H1 (cell line): ENCODE results near the gene RYR3. TPM values are rescaled to one million over a fixed set of nuclear protein-coding genes. Genes with fewer than 3 reads are reported as not detected.

Experiments used
- CTCF ChIA-PET: fragments of 300-600 bp; sonication (Branson Sonifier 250); formaldehyde crosslinking; loops from one replicate; lab custom pipeline; 2021; ENCODE audit not compliant: partially characterized antibody; lab: Charles Lee
- POLR2A ChIA-PET: fragments of 300-600 bp; sonication (Branson Sonifier 250); formaldehyde crosslinking; loops from one replicate; lab custom pipeline; 2021; ENCODE audit warnings: inconsistent platforms; ENCODE audit not compliant: partially characterized antibody; lab: Charles Lee
- DNase-seq, 2 experiments: peaks; one replicate each; pipeline versions ENCODE4 v3.0.0 to v3.0.0-alpha.2; 2010 to 2022; ENCODE audit warnings: low spot score in 2 of 2, low read depth in 1 of 2, mixed read lengths in 1 of 2
- FAIRE-seq: peaks from 2 replicates; lab custom pipeline; 2011; peaks lifted over from hg19 to GRCh38; lab: Jason Lieb, UNC
- H2AFZ ChIP-seq: 2 replicates; pipeline ENCODE4 v1.8.1; 2012; ENCODE audit warnings: low read length, inconsistent platforms
- H2AK5ac ChIP-seq: 2 replicates; pipeline ENCODE4 v1.6.1; 2013; ENCODE audit warnings: low read depth, low read length
- H2BK120ac ChIP-seq: replicated peaks from 2 replicates; pipeline ENCODE3; 2013; ENCODE audit warnings: low read depth, low read length, inconsistent platforms
- H2BK12ac ChIP-seq: 2 replicates; pipeline ENCODE4 v1.6.1; 2013; ENCODE audit warnings: low read depth, low read length
- H2BK15ac ChIP-seq: 2 replicates; pipeline ENCODE4 v1.6.1; 2013; ENCODE audit warnings: low read length
- H2BK20ac ChIP-seq: 2 replicates; pipeline ENCODE4 v1.6.1; 2013; ENCODE audit warnings: low read length
- H2BK5ac ChIP-seq: 2 replicates; pipeline ENCODE4 v1.6.1; 2013; ENCODE audit warnings: low read depth, low read length
- H3K14ac ChIP-seq: 2 replicates; pipeline ENCODE4 v1.6.1; 2013; ENCODE audit warnings: inconsistent platforms; ENCODE audit not compliant: insufficient read length
- H3K18ac ChIP-seq: 2 replicates; pipeline ENCODE4 v1.6.1; 2013; ENCODE audit warnings: low read length; ENCODE audit errors: extremely low read depth
- H3K23ac ChIP-seq: 2 replicates; pipeline ENCODE4 v1.6.1; 2013; ENCODE audit warnings: inconsistent platforms; ENCODE audit not compliant: insufficient read length
- H3K23me2 ChIP-seq: 2 replicates; pipeline ENCODE4 v1.6.1; 2013; ENCODE audit warnings: low read depth, low read length
- H3K27ac ChIP-seq: 2 replicates; pipeline ENCODE4 v1.6.1; 2011; ENCODE audit warnings: low read depth, low read length, inconsistent platforms
- H3K27me3 ChIP-seq, 4 experiments: replicated peaks in 1 of 4; 1 replicate in 1 of 4; 2 replicates in 3 of 4; pipeline versions ENCODE4 v1.6.1 to v1.8.1; 2011 to 2013; ENCODE audit warnings: low read length in 3 of 4, mild to moderate bottlenecking in 3 of 4, inconsistent platforms in 2 of 4, mixed read lengths in 2 of 4, moderate library complexity in 1 of 4; ENCODE audit not compliant: control insufficient read depth in 3 of 4, insufficient read depth in 3 of 4; ENCODE audit errors: extremely low read depth in 1 of 4
- H3K36me3 ChIP-seq, 4 experiments: 2 replicates each; pipeline versions ENCODE4 v1.6.1 to v1.8.1; 2011 to 2013; ENCODE audit warnings: mild to moderate bottlenecking in 4 of 4, low read length in 3 of 4, moderate library complexity in 2 of 4, control low read depth in 1 of 4, inconsistent platforms in 1 of 4; ENCODE audit not compliant: insufficient read depth in 4 of 4, control insufficient read depth in 2 of 4
- H3K4ac ChIP-seq: replicated peaks from 2 replicates; pipeline ENCODE3; 2013; ENCODE audit warnings: low read length, low read depth, mixed read lengths, inconsistent platforms; ENCODE audit not compliant: insufficient read length
- H3K4me1 ChIP-seq, 4 experiments: replicated peaks in 1 of 4; 1 replicate in 1 of 4; 2 replicates in 3 of 4; pipeline versions ENCODE4 v1.6.1 to v1.8.1; 2011 to 2013; ENCODE audit warnings: low read length in 3 of 4, inconsistent platforms in 2 of 4, mixed read lengths in 1 of 4; ENCODE audit not compliant: insufficient read depth in 4 of 4, control insufficient read depth in 3 of 4
- H3K4me2 ChIP-seq, 2 experiments: 2 replicates each; pipeline versions ENCODE4 v1.6.1 to v1.8.1; 2011 to 2013; ENCODE audit warnings: low read depth in 2 of 2, low read length in 2 of 2, control low read depth in 1 of 2, inconsistent platforms in 1 of 2, mild to moderate bottlenecking in 1 of 2; ENCODE audit not compliant: insufficient read depth in 1 of 2
- H3K4me3 ChIP-seq, 4 experiments: fragments of 200-600, 300-600 bp in 1 of 4; sonication (generic), shearing (Covaris generic), sonication (Bioruptor Twin) in 1 of 4; 2 replicates each; pipeline versions ENCODE4 v1.5.1 to v1.8.1; 2011 to 2016; ENCODE audit warnings: low read length in 4 of 4, low read depth in 3 of 4, control low read depth in 2 of 4, inconsistent platforms in 2 of 4, mild to moderate bottlenecking in 2 of 4, mixed read lengths in 1 of 4, moderate library complexity in 1 of 4; ENCODE audit not compliant: insufficient read depth in 2 of 4; ENCODE audit errors: extremely low read depth in 1 of 4
- H3K56ac ChIP-seq: replicated peaks from 2 replicates; pipeline ENCODE3; 2013; ENCODE audit warnings: low read depth, mild to moderate bottlenecking, mixed read lengths, low read length, inconsistent platforms; ENCODE audit not compliant: insufficient read length
- H3K79me1 ChIP-seq: 2 replicates; pipeline ENCODE4 v1.6.1; 2013; ENCODE audit warnings: low read depth, low read length, control low read depth
- H3K79me2 ChIP-seq, 2 experiments: 2 replicates each; pipeline versions ENCODE4 v1.6.1 to v1.8.1; 2012 to 2013; ENCODE audit warnings: low read length in 2 of 2, mild to moderate bottlenecking in 2 of 2, inconsistent platforms in 1 of 2; ENCODE audit not compliant: insufficient read depth in 2 of 2, control insufficient read depth in 1 of 2
- H3K9ac ChIP-seq, 4 experiments: replicated peaks in 1 of 4; 1 replicate in 1 of 4; 2 replicates in 3 of 4; pipeline versions ENCODE4 v1.6.1 to v1.8.1; 2011 to 2013; ENCODE audit warnings: low read depth in 3 of 4, low read length in 3 of 4, control low read depth in 2 of 4, mild to moderate bottlenecking in 2 of 4, moderate library complexity in 2 of 4, inconsistent platforms in 1 of 4; ENCODE audit errors: extremely low read depth in 1 of 4
- H3K9me3 ChIP-seq, 2 experiments: 2 replicates each; pipeline versions ENCODE4 v1.6.1 to v1.8.1; 2012 to 2013; ENCODE audit warnings: mild to moderate bottlenecking in 2 of 2, moderate library complexity in 2 of 2, control low read depth in 1 of 2, inconsistent platforms in 1 of 2, low read depth in 1 of 2, low read length in 1 of 2, mixed read lengths in 1 of 2; ENCODE audit not compliant: insufficient read depth in 2 of 2
- H4K20me1 ChIP-seq, 2 experiments: replicated peaks in 1 of 2; 2 replicates each; pipeline versions ENCODE3 to v1.8.1; 2011 to 2013; ENCODE audit warnings: inconsistent platforms in 2 of 2, low read length in 2 of 2, mild to moderate bottlenecking in 1 of 2; ENCODE audit not compliant: insufficient read depth in 2 of 2, control insufficient read depth in 1 of 2
- H4K5ac ChIP-seq: 2 replicates; pipeline ENCODE4 v1.6.1; 2013; ENCODE audit warnings: low read length, low read depth, mixed read lengths, inconsistent platforms; ENCODE audit not compliant: insufficient read length
- H4K8ac ChIP-seq: 2 replicates; pipeline ENCODE4 v1.8.0; 2013; ENCODE audit warnings: mild to moderate bottlenecking, moderate library complexity, low read length, inconsistent platforms; ENCODE audit not compliant: insufficient read depth; ENCODE audit errors: extremely low read depth
- H4K91ac ChIP-seq: replicated peaks from 2 replicates; pipeline ENCODE3; 2013; ENCODE audit warnings: low read length, mixed read lengths, inconsistent platforms; ENCODE audit not compliant: insufficient read length
- CTCF ChIP-seq, 3 experiments: IDR thresholded peaks; 1 replicate in 2 of 3; 2 replicates in 1 of 3; pipeline versions ENCODE4 v1.5.1 to v1.6.1; 2011; ENCODE audit warnings: low read length in 3 of 3, mild to moderate bottlenecking in 3 of 3, inconsistent platforms in 2 of 3, low read depth in 1 of 3, moderate library complexity in 1 of 3; ENCODE audit not compliant: insufficient read depth in 1 of 3; ENCODE audit errors: control extremely low read depth in 1 of 3
- SIRT6 ChIP-seq: IDR thresholded peaks from one replicate; pipeline ENCODE4 v1.7.1; 2012; ENCODE audit warnings: low read length, inconsistent platforms
- SP4 ChIP-seq: IDR thresholded peaks from 2 replicates; pipeline ENCODE4 v1.6.1; 2012; ENCODE audit warnings: low read length, inconsistent platforms
- WGBS, 2 experiments: shearing (Covaris generic) in 1 of 2; methylation state at CpG; one replicate each; pipeline versions ENCODE4 v1.1.6 to v1.1.7; 2013 to 2015; ENCODE audit warnings: low lambda C conversion rate in 2 of 2, mixed read lengths in 2 of 2, inconsistent platforms in 1 of 2, low coverage in 1 of 2, missing lambda C conversion rate in 1 of 2; ENCODE audit not compliant: insufficient replicate concordance in 2 of 2, insufficient coverage in 1 of 2, insufficient read length in 1 of 2; ENCODE audit errors: extremely low coverage in 1 of 2, missing lambda C conversion rate in 1 of 2; 5-methylcytosine and 5-hydroxymethylcytosine counted together
- polyA plus RNA-seq, 7 experiments: library from polyadenylated mRNA; depleted of rRNA in 3 of 7; stranded (reverse) in 5 of 7; unstranded in 2 of 7; fragments of >200 nt in 5 of 7; fragments of 200-250 nt in 2 of 7; gene quantifications; 1 replicate in 5 of 7; 2 replicates in 1 of 7; 4 replicates in 1 of 7; pipeline versions ENCODE4 v1.2.1 to v1.2.3, GENCODE V29; 2011 to 2013; ENCODE audit warnings: missing spikeins in 2 of 7, mixed read lengths in 2 of 7
- total RNA-seq: library from RNA; stranded (reverse); fragmentation: NEBNext Ultra II Directional; extraction: Animal tissue kit (Norgen Biotek cat#: 25700); gene quantifications from 2 replicates; pipeline ENCODE4 v1.2.1, GENCODE V29; 2021

Gene RYR3
- total and polyA plus RNA-seq, 2 of the 8 experiments (the other 6 are each of a cell fraction or from before 2014, with no cell fraction given) = 0.33 to 3.4 TPM

GRCh38 chr15:33757516-33758232 is 446.9 kb downstream of the RYR3 start:
- ChIA-PET CTCF (interaction anchor here (1.8 to 3.9 kb wide), 2 partner anchors 17 to 20 kb away, joined by 3 to 13 read pairs; no protein-coding TSS in a partner anchor), POLR2A (no interaction called here)
- no peak overlapping the region for H3K4me2 ChIP-seq
- no peaks in the 10 kb centered on the region for H3K79me2 ChIP-seq
- FAIRE-seq = no peak
- H3K27me3 ChIP-seq = no peaks in the 10 kb centered on the region
- no peaks in the 10 kb centered on the region for H3K36me3 ChIP-seq
- H2AK5ac ChIP-seq = no peak overlapping the region
- H4K5ac ChIP-seq = no peak overlapping the region
- 93% methylated on average over 13 of the region's 13 CpGs; no CpG with 5 or more reads in 1 of the 2 experiments for WGBS, 2 experiments
- no peak overlapping the region for H2BK5ac ChIP-seq
- no peak overlapping the region for H3K4ac ChIP-seq
- DNase-seq = no peak
- no peak overlapping the region for H2BK15ac ChIP-seq
- H3K56ac ChIP-seq = no peak overlapping the region
- no peaks in the 10 kb centered on the region for H3K79me1 ChIP-seq
- no peaks in the 10 kb centered on the region for H3K9me3 ChIP-seq
- H2BK20ac ChIP-seq = no peak overlapping the region
- no peak overlapping the region; the same call in 1 of the 2 replicates for H3K18ac ChIP-seq
- no peak overlapping the region for H3K23ac ChIP-seq
- H4K20me1 ChIP-seq = no peaks in the 10 kb centered on the region
- H3K4me3 ChIP-seq = no peak overlapping the region
- H3K23me2 ChIP-seq = no peaks in the 10 kb centered on the region
- no peak overlapping the region for H3K27ac ChIP-seq
- H3K14ac ChIP-seq = no peak overlapping the region
- H2BK120ac ChIP-seq = no peak overlapping the region
- H2AFZ ChIP-seq = no peak overlapping the region
- H2BK12ac ChIP-seq = no peak overlapping the region
- no peak overlapping the region for H3K9ac ChIP-seq
- no peak overlapping the region for H4K8ac ChIP-seq
- no peak overlapping the region for H4K91ac ChIP-seq
- no peaks in the 10 kb centered on the region for H3K4me1 ChIP-seq
- TF ChIP-seq CTCF (IDR thresholded peaks at IDR 0.05; ENCODE audit: control extremely low read depth in 1 of 3, insufficient read depth in 1 of 3, low read depth in 1 of 3, low read length in 3 of 3) = no peak
- TF ChIP-seq SP4 = no peak
- no peak for TF ChIP-seq SIRT6
